ENCODE measurements around the gene AMMECR1.
"Not testable (repeated sequence)": the region's sequence is repeated elsewhere in the genome, so short reads cannot be mapped to it uniquely, and the experiment has no call there.

GRCh38 chrX:110333458-110333857 is 15.6 kb upstream of the AMMECR1 start:
- not testable (repeated sequence) for TF ChIP-seq CTCF, POLR2A (IDR thresholded peaks at IDR 0.05)

Measured in uterus (tissue), 2 donors.